GM12864 (cell line): ENCODE measurements around the gene PRKAR1B.

Source experiments
- DNase-seq: peaks from one replicate; pipeline ENCODE4 v3.0.0-alpha.2; 2011; ENCODE audit warnings: low read depth
- H3K4me3 ChIP-seq: 2 replicates; pipeline ENCODE4 v1.5.1; 2011; ENCODE audit warnings: mild to moderate bottlenecking, low read depth, low read length, control low read depth
- CTCF ChIP-seq: IDR thresholded peaks from 2 replicates; pipeline ENCODE4 v1.5.1; 2011; ENCODE audit warnings: low read depth, mild to moderate bottlenecking, moderate library complexity, low read length, control low read depth, inconsistent platforms; ENCODE audit errors: missing control alignments

PRKAR1B gene

GRCh38 chr7:631964-632830 lies 94.9 kb downstream of the PRKAR1B start:
- no peak for TF ChIP-seq CTCF

GRCh38 chr7:631291-631711 lies 95.8 kb downstream of the PRKAR1B start:
- H3K4me3 ChIP-seq: no peak overlapping the region
- no peak for DNase-seq
- TF ChIP-seq CTCF: no peak

More at GRCh38 chr7:631964-632830, 94.9 kb downstream of the PRKAR1B start:
- DNase-seq: no peak
- H3K4me3 ChIP-seq: no peak overlapping the region

GRCh38 chr7:630539-630938 lies 96.5 kb downstream of the PRKAR1B start:
- no peak for DNase-seq
- no peak for TF ChIP-seq CTCF
- no peak overlapping the region for H3K4me3 ChIP-seq

GRCh38 chr7:630111-630511 lies 97.0 kb downstream of the PRKAR1B start:
- TF ChIP-seq CTCF: no peak

GRCh38 chr7:628826-629225 lies 98.3 kb downstream of the PRKAR1B start:
- no peak overlapping the region for H3K4me3 ChIP-seq
- DNase-seq: no peak
- no peak for TF ChIP-seq CTCF

More at GRCh38 chr7:630111-630511, 97.0 kb downstream of the PRKAR1B start:
- DNase-seq: no peak
- H3K4me3 ChIP-seq: no peak overlapping the region

GRCh38 chr7:628402-628763 lies 98.7 kb downstream of the PRKAR1B start:
- no peak overlapping the region for H3K4me3 ChIP-seq
- TF ChIP-seq CTCF: no peak

More at GRCh38 chr7:628402-628763, 98.7 kb downstream of the PRKAR1B start:
- no peak for DNase-seq
